Measurements from ENCODE around the gene TSEN15.

Gene TSEN15

GRCh38 chr1:184036517-184036949 is 15.0 kb upstream of the TSEN15 start (continued):
- TF ChIP-seq HOXC10 (CRISPR knock-in tag; IDR thresholded peaks at IDR 0.05) (no peak), ZNF747 (tag by site-specific recombination; IDR thresholded peaks at IDR 0.05) (no peak), ZNF529 (tag by site-specific recombination; IDR thresholded peaks at IDR 0.05; ENCODE audit: insufficient replicate concordance) (no peak), ZFP3 (tag by site-specific recombination; IDR thresholded peaks at IDR 0.05; ENCODE audit: low read depth) (no peak), HIC1 (tag by site-specific recombination; IDR thresholded peaks at IDR 0.05) (no peak), ZNF214 (tag by site-specific recombination; IDR thresholded peaks at IDR 0.05; ENCODE audit: borderline replicate concordance) (no peak), ZNF426 (tag by site-specific recombination; IDR thresholded peaks at IDR 0.05) (no peak), ZNF785 (tag by site-specific recombination; IDR thresholded peaks at IDR 0.05) (no peak), ZNF24 (tag by site-specific recombination; IDR thresholded peaks at IDR 0.05) (no peak), ZNF629 (tag by site-specific recombination; IDR thresholded peaks at IDR 0.05) (peak; percentile 40), ZNF133 (tag by site-specific recombination; IDR thresholded peaks at IDR 0.05) (no peak), ZBTB1 (tag by site-specific recombination; IDR thresholded peaks at IDR 0.05) (no peak), ZNF555 (tag by site-specific recombination; conservative IDR thresholded peaks at IDR 0.05) (no peak), ZNF155 (tag by site-specific recombination; IDR thresholded peaks at IDR 0.05) (no peak), TCF7L2 (IDR thresholded peaks at IDR 0.05; ENCODE audit: borderline replicate concordance, low read depth, low read length) (no peak), ZNF580 (tag by site-specific recombination; IDR thresholded peaks at IDR 0.05) (no peak), ZNF398 (tag by site-specific recombination; IDR thresholded peaks at IDR 0.05) (no peak), ZNF37A (tag by site-specific recombination; IDR thresholded peaks at IDR 0.05) (no peak), TRIM28 (IDR thresholded peaks at IDR 0.05; ENCODE audit: borderline replicate concordance, low read length) (no peak), ZNF366 (tag by site-specific recombination; conservative IDR thresholded peaks at IDR 0.05) (no peak), ZNF302 (tag by site-specific recombination; IDR thresholded peaks at IDR 0.05; ENCODE audit: low read depth) (no peak), ZNF175 (tag by site-specific recombination; IDR thresholded peaks at IDR 0.05) (no peak), ZNF292 (tag by site-specific recombination; IDR thresholded peaks at IDR 0.05; ENCODE audit: borderline replicate concordance, low read depth) (no peak), WT1 (tag by site-specific recombination; IDR thresholded peaks at IDR 0.05) (no peak), ZNF26 (tag by site-specific recombination; IDR thresholded peaks at IDR 0.05) (no peak), ZNF2 (tag by site-specific recombination; IDR thresholded peaks at IDR 0.05) (no peak), SP2 (tag by site-specific recombination; IDR thresholded peaks at IDR 0.05) (0 out of 2 replicates have a peak, but pooled peaks have one; percentile 16), ZFP37 (tag by site-specific recombination; IDR thresholded peaks at IDR 0.05) (no peak), REPIN1 (tag by site-specific recombination; IDR thresholded peaks at IDR 0.05; ENCODE audit: low read depth) (no peak), ZNF140 (tag by site-specific recombination; IDR thresholded peaks at IDR 0.05) (no peak), EGR2 (tag by site-specific recombination; IDR thresholded peaks at IDR 0.05; ENCODE audit: low read depth) (no peak), ZNF530 (tag by site-specific recombination; IDR thresholded peaks at IDR 0.05; ENCODE audit: low read depth) (no peak), IKZF3 (tag by site-specific recombination; IDR thresholded peaks at IDR 0.05) (peak; percentile 91; the same call in 1 of the 2 replicates), KLF7 (tag by site-specific recombination; IDR thresholded peaks at IDR 0.05; ENCODE audit: borderline replicate concordance) (no peak; the same call in 1 of the 2 replicates), ZNF121 (tag by site-specific recombination; IDR thresholded peaks at IDR 0.05) (no peak), BCL6B (tag by site-specific recombination; IDR thresholded peaks at IDR 0.05) (no peak), ZNF571 (tag by site-specific recombination; IDR thresholded peaks at IDR 0.05) (no peak)

All from HEK293 (cell line).